Middle frontal gyrus (tissue), 1 donor: Measurements from ENCODE around the gene TFB1M.
"Not testable (repeated sequence)": the region's sequence is repeated elsewhere in the genome, so short reads cannot be mapped to it uniquely, and the experiment has no call there.

Experiments
- DNase-seq: peaks from one replicate; pipeline ENCODE4 v3.0.0-alpha.2; 2015; ENCODE audit warnings: low spot score; ENCODE audit errors: extremely low spot score

TFB1M gene

GRCh38 chr6:155241966-155242365, 72.3 kb downstream of the TFB1M start:
- DNase-seq: no peak

- no peak for DNase-seq
Measured at GRCh38 chr6:155240905-155241600, 73.2 kb downstream of the TFB1M start.

- DNase-seq: no peak
Measured at GRCh38 chr6:155237613-155238012, 76.7 kb downstream of the TFB1M start.

GRCh38 chr6:155235087-155235486, 79.2 kb downstream of the TFB1M start:
- no peak for DNase-seq

- DNase-seq: no peak
Measured at GRCh38 chr6:155234687-155235086, 79.6 kb downstream of the TFB1M start.

GRCh38 chr6:155234167-155234566, 80.1 kb downstream of the TFB1M start:
- DNase-seq: no peak

- no peak for DNase-seq
Measured at GRCh38 chr6:155232848-155233247, 81.4 kb downstream of the TFB1M start.

GRCh38 chr6:155230975-155231374, 83.3 kb downstream of the TFB1M start:
- not testable (repeated sequence) for DNase-seq

- DNase-seq: no peak
Measured at GRCh38 chr6:155228546-155229166, 85.6 kb downstream of the TFB1M start.

- DNase-seq: no peak
Measured at GRCh38 chr6:155227046-155227445, 87.2 kb downstream of the TFB1M start.

- no peak for DNase-seq
Measured at GRCh38 chr6:155224618-155225017, 89.7 kb downstream of the TFB1M start.

- no peak for DNase-seq
Measured at GRCh38 chr6:155223646-155224451, 90.4 kb downstream of the TFB1M start.

GRCh38 chr6:155222506-155222905, 91.8 kb downstream of the TFB1M start:
- DNase-seq: no peak

- DNase-seq: no peak
Measured at GRCh38 chr6:155221086-155221485, 93.2 kb downstream of the TFB1M start.

- no peak for DNase-seq
Measured at GRCh38 chr6:155219858-155220301, 94.4 kb downstream of the TFB1M start.

- DNase-seq: no peak
Measured at GRCh38 chr6:155219299-155219698, 95.0 kb downstream of the TFB1M start.

- DNase-seq: not testable (repeated sequence)
Measured at GRCh38 chr6:155218711-155219110, 95.6 kb downstream of the TFB1M start.

GRCh38 chr6:155216312-155217046, 97.8 kb downstream of the TFB1M start:
- DNase-seq: no peak

GRCh38 chr6:155215906-155216305, 98.4 kb downstream of the TFB1M start:
- DNase-seq: no peak

- no peak for DNase-seq
Measured at GRCh38 chr6:155213611-155214372, 100.5 kb downstream of the TFB1M start.
